Measurements from ENCODE around the gene HIVEP2. TPM values are rescaled to one million over a fixed set of nuclear protein-coding genes. Genes with fewer than 3 reads are reported as not detected.

HIVEP2 gene
- total RNA-seq, 1 experiment from 2014 or later, result 4.2 TPM

DNA sequence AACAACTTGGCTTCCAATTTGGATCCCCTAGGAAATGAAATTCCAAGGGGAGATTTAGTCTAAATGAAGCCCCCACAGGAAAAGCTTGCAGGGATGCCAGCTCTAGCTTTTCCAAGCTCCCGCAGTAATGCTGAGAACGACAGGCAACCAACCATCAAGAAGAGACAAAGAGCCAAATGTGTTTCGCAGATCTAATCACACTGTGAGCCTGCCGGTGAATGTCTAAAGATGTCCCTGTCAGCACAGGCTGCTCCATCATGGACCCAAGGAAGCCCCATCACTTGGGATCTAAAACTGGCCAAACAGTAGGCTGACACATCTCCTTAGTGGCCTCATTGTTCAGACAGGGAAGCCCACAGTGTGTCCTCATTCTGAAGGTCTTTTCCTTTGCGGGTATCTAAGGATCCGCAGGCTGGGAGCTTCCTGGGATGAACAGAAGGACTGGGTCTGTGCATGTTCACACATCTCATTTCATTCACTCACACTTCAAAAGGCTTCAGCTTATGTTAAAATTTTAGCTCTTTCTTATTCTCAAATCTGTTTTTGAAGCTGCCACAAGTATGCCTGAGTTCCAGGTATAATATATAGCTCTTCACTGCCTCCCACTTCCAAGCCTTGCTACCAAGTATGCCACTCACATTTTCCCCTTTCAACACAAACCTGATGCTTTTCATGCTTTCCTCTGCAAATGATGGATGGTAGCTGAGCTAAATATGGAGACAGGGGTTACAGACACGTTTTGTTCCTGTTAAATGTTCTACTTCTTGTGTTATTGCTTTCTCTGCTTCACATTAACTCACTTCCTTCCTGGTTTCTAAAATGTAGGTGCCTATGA is 229.8 kb downstream of the HIVEP2 start:
- no peak overlapping the region for H2BK5ac ChIP-seq (ENCODE audit: insufficient read length, low read length)
- Mint-ChIP-seq H3K4me1 (peaks cover 8 to 10% of the 10 kb centered on the region in 2 experiments), H3K36me3 (ENCODE audit: insufficient read depth in 1 of 3, low read depth in 3 of 3) (no peaks in the 10 kb centered on the region; a peak in 1 of 7 replicates), H3K9me3 (no peaks in the 10 kb centered on the region; a peak in 1 of 5 replicates), H3K27me3 (ENCODE audit: low read depth) (no peaks in the 10 kb centered on the region; the same call in 1 of the 2 replicates), H3K4me3 (no peak overlapping the region), H3K27ac (no peak overlapping the region)
- no peak overlapping the region for H3K9ac ChIP-seq (ENCODE audit: extremely low read depth, insufficient read length, low read length)
- H3K27me3 ChIP-seq (ENCODE audit: insufficient read depth, low read length), result no peaks in the 10 kb centered on the region
- no peak overlapping the region for H4K91ac ChIP-seq (ENCODE audit: insufficient read length, low read depth, low read length)
- H3K9me3 ChIP-seq (ENCODE audit: control insufficient read depth, low read depth, low read length), result no peaks in the 10 kb centered on the region
- DNase-seq, result no peak
- H3K27ac ChIP-seq (ENCODE audit: insufficient read length, low read depth, low read length), result no peak overlapping the region
- no peak overlapping the region for H3K18ac ChIP-seq (ENCODE audit: insufficient read length, low read depth, low read length)
- H3K14ac ChIP-seq (ENCODE audit: insufficient read depth, low read length), result no peak overlapping the region
- WGBS (ENCODE audit: extremely low coverage, insufficient read length, low lambda C conversion rate), result no CpG with 5 or more reads among the region's 7 CpGs
- no peak overlapping the region for H3K56ac ChIP-seq (ENCODE audit: insufficient read length, low read depth, low read length)
- H2BK12ac ChIP-seq (ENCODE audit: insufficient read length, low read depth, low read length), result no peak overlapping the region
- no peak overlapping the region for H2BK20ac ChIP-seq (ENCODE audit: low read depth, low read length, poor library complexity, severe bottlenecking)
- no peak overlapping the region for H3K4me2 ChIP-seq (ENCODE audit: insufficient read depth, insufficient read length, low read length)
- H3K79me2 ChIP-seq (ENCODE audit: insufficient read depth, low read length), result no peaks in the 10 kb centered on the region
- H2AFZ ChIP-seq (ENCODE audit: low read length), result no peak overlapping the region
- no peak overlapping the region for H4K8ac ChIP-seq (replicated peaks; ENCODE audit: insufficient read length, low read depth, low read length)
- no peak overlapping the region for H3K4ac ChIP-seq (ENCODE audit: low read depth, low read length)
- no peaks in the 10 kb centered on the region for H3K23me2 ChIP-seq (ENCODE audit: insufficient read length, low read depth, low read length, poor library complexity, severe bottlenecking)
- no peaks in the 10 kb centered on the region for H4K20me1 ChIP-seq (ENCODE audit: control insufficient read depth, insufficient read depth, insufficient read length)
- no peak overlapping the region for H2BK15ac ChIP-seq (ENCODE audit: low read depth, low read length)
- no peaks in the 10 kb centered on the region for H3K79me1 ChIP-seq (ENCODE audit: insufficient read depth, low read depth, low read length, poor library complexity, severe bottlenecking)
- no peak for TF ChIP-seq CTCF (conservative IDR thresholded peaks at IDR 0.05)
- no peaks in the 10 kb centered on the region; the same call in 1 of the 2 replicates for H3K4me1 ChIP-seq (ENCODE audit: insufficient read depth, low read length)
- H2BK120ac ChIP-seq (ENCODE audit: low read depth, low read length, poor library complexity, severe bottlenecking), result no peak overlapping the region
- no peak overlapping the region for H4K5ac ChIP-seq (ENCODE audit: insufficient read length, low read depth, low read length)
- no peak overlapping the region for H2AK5ac ChIP-seq (ENCODE audit: insufficient read length, low read length)
- H3T11ph ChIP-seq (ENCODE audit: low read length), result no peak overlapping the region
- H3K23ac ChIP-seq (ENCODE audit: insufficient read length, low read depth, low read length), result no peak overlapping the region
